Loucy (cell line): Measurements from ENCODE around the gene ZBTB16.

ENCODE experiments used
- CTCF ChIP-seq: fragments of 200-600 bp; sonication (generic); conservative IDR thresholded peaks from 2 replicates; pipeline ENCODE4 v1.5.1; 2014; ENCODE audit warnings: mild to moderate bottlenecking, antibody characterized with exemption, low read length
- EZH2phosphoT487 ChIP-seq: fragments of 200-600 bp; IDR thresholded peaks from 2 replicates; pipeline ENCODE4 v1.6.1; 2018; ENCODE audit warnings: antibody characterized with exemption, mild to moderate bottlenecking, moderate library complexity, borderline replicate concordance

GRCh38 chr11:114088216-114088615 lies 28.7 kb downstream of the ZBTB16 start:
- no peak for TF ChIP-seq CTCF
- no peak for TF ChIP-seq EZH2phosphoT487
